SU-DHL-6 (cell line): ENCODE data around the gene PXN.

ENCODE experiments used
- H2AFZ ChIP-seq: fragments of 200-600 bp; sonication (generic); 2 replicates; pipeline ENCODE4 v1.6.1; 2014; ENCODE audit warnings: low read depth, mild to moderate bottlenecking, moderate library complexity, mixed read lengths, antibody characterized with exemption, low read length; ENCODE audit not compliant: severe bottlenecking
- H3F3A ChIP-seq: fragments of 200-600 bp; shearing (Covaris generic); 2 replicates; pipeline ENCODE4 v1.6.0; 2016; ENCODE audit warnings: antibody characterized with exemption, mild to moderate bottlenecking; ENCODE audit not compliant: insufficient read depth
- H3K27ac ChIP-seq: fragments of 200-600 bp; sonication (generic); 2 replicates; pipeline ENCODE4 v1.5.1; 2016; ENCODE audit warnings: low read depth, mild to moderate bottlenecking, low read length, moderate library complexity, mixed read lengths
- H3K27me3 ChIP-seq: fragments of 200-600 bp; sonication (generic), shearing (Covaris generic); 2 replicates; pipeline ENCODE4 v1.6.0; 2014; ENCODE audit warnings: mild to moderate bottlenecking, low read length
- H3K36me3 ChIP-seq: fragments of 200-600 bp; sonication (generic); 2 replicates; pipeline ENCODE4 v1.6.1; 2014; ENCODE audit warnings: mild to moderate bottlenecking, low read length, mixed read lengths
- H3K4me2 ChIP-seq: fragments of 300-600, 200-600 bp; shearing (Covaris generic), sonication (generic); 2 replicates; pipeline ENCODE4 v1.6.0; 2014; ENCODE audit warnings: low read length, low read depth, mild to moderate bottlenecking; ENCODE audit not compliant: poor library complexity, severe bottlenecking
- H3K4me3 ChIP-seq: fragments of 200-600 bp; sonication (generic); 2 replicates; pipeline ENCODE4 v1.5.1; 2014; ENCODE audit warnings: antibody characterized with exemption, low read length, mild to moderate bottlenecking, mixed read lengths; ENCODE audit not compliant: insufficient read depth, poor library complexity, severe bottlenecking
- H3K79me2 ChIP-seq: fragments of 200-600 bp; sonication (generic); 2 replicates; pipeline ENCODE4 v1.6.1; 2014; ENCODE audit warnings: mild to moderate bottlenecking, low read length, moderate library complexity; ENCODE audit not compliant: insufficient read depth
- H3K9ac ChIP-seq: fragments of 200-600 bp; sonication (generic); 2 replicates; pipeline ENCODE4 v1.7.0; 2014; ENCODE audit warnings: mild to moderate bottlenecking, low read length
- H3K9me2 ChIP-seq: fragments of 200-600 bp; sonication (generic); replicated peaks from 2 replicates; pipeline ENCODE4 v1.6.1; 2014; ENCODE audit warnings: low read length; ENCODE audit not compliant: insufficient read depth
- H3K9me3 ChIP-seq: fragments of 200-600 bp; sonication (generic); 2 replicates; pipeline ENCODE4 v1.6.1; 2014; ENCODE audit warnings: low read length, mixed read lengths; ENCODE audit not compliant: insufficient read depth
- H4K20me1 ChIP-seq: fragments of 200-600 bp; sonication (generic); 2 replicates; pipeline ENCODE4 v1.6.1; 2014; ENCODE audit warnings: low read depth, mild to moderate bottlenecking, antibody characterized with exemption, low read length, moderate library complexity, mixed read lengths
- CTCF ChIP-seq: fragments of 200-600 bp; sonication (generic); IDR thresholded peaks from one replicate; pipeline ENCODE4 v1.5.1; 2017; ENCODE audit warnings: antibody characterized with exemption, mild to moderate bottlenecking, low read length, moderate library complexity; ENCODE audit not compliant: insufficient read depth, poor library complexity, severe bottlenecking
- EZH2phosphoT487 ChIP-seq: fragments of 200-600 bp; sonication (generic), shearing (Covaris generic); conservative IDR thresholded peaks from 2 replicates; pipeline ENCODE4 v1.6.1; 2018; ENCODE audit warnings: mild to moderate bottlenecking, antibody characterized with exemption, low read length, moderate library complexity, mixed read lengths

PXN gene

GRCh38 chr12:120181991-120182631 is 83.4 kb downstream of the PXN start:
- Histone ChIP-seq H3K9me2 (no peaks in the 10 kb centered on the region), H3F3A (no peaks in the 10 kb centered on the region), H3K9me3 (no peaks in the 10 kb centered on the region), H3K27me3 (no peaks in the 10 kb centered on the region), H3K9ac (no peak overlapping the region), H3K36me3 (peaks cover 10% of the 10 kb centered on the region), H2AFZ (no peak overlapping the region), H3K27ac (no peak overlapping the region), H3K4me3 (no peak overlapping the region), H4K20me1 (no peaks in the 10 kb centered on the region; the same call in 1 of the 2 replicates), H3K4me2 (no peak overlapping the region), H3K79me2 (peaks cover 41% of the 10 kb centered on the region)
- no peak for TF ChIP-seq EZH2phosphoT487

DNA sequence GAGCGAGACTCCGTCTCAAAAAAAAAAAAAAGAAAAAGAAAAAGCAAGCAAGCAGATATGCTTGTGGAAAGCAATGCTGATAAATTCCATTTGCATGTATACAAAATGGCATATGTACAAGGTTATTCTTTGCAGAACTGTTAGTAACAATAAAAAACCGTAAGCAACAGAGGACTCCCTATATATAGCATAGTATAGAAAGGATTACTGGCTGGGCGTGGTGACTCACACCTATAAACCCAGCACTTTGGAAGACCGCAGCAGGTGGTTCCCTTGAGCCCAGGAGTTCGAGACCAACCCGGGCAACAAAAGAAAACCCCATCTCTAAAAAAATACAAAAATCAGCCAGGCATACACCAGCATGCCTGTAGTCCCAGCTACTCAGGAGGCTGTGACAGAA is 84.6 kb downstream of the PXN start:
- no peak overlapping the region for H3K4me2 ChIP-seq
- no peak overlapping the region for H3K4me3 ChIP-seq
- TF ChIP-seq EZH2phosphoT487 (no peak), CTCF (no peak)
- no peaks in the 10 kb centered on the region for H3K9me2 ChIP-seq
- H3K27me3 ChIP-seq = no peaks in the 10 kb centered on the region
- no peaks in the 10 kb centered on the region for H3K9me3 ChIP-seq
- H4K20me1 ChIP-seq = no peaks in the 10 kb centered on the region
- H3F3A ChIP-seq = no peaks in the 10 kb centered on the region
- no peak overlapping the region for H3K27ac ChIP-seq
- peaks cover 30% of the 10 kb centered on the region for H3K79me2 ChIP-seq
- peaks cover 14% of the 10 kb centered on the region for H3K36me3 ChIP-seq
- H2AFZ ChIP-seq = no peak overlapping the region
- no peak overlapping the region for H3K9ac ChIP-seq

GRCh38 chr12:120175537-120175936 is 90.0 kb downstream of the PXN start:
- Histone ChIP-seq H3K9me3 (no peaks in the 10 kb centered on the region), H3F3A (peaks cover 5% of the 10 kb centered on the region; the same call in 1 of the 2 replicates), H3K79me2 (peaks cover 4% of the 10 kb centered on the region; the same call in 1 of the 2 replicates), H3K27me3 (no peaks in the 10 kb centered on the region), H2AFZ (no peak overlapping the region), H3K4me2 (no peak overlapping the region), H3K27ac (no peak overlapping the region), H3K36me3 (peaks cover 25% of the 10 kb centered on the region), H3K4me3 (no peak overlapping the region), H3K9me2 (no peaks in the 10 kb centered on the region), H4K20me1 (no peaks in the 10 kb centered on the region), H3K9ac (no peak overlapping the region)
- TF ChIP-seq CTCF (no peak), EZH2phosphoT487 (no peak)

- H3K4me3 ChIP-seq = no peak overlapping the region
- H3K79me2 ChIP-seq = peaks cover 4% of the 10 kb centered on the region; the same call in 1 of the 2 replicates
- no peak overlapping the region for H3K9ac ChIP-seq
- no peaks in the 10 kb centered on the region for H4K20me1 ChIP-seq
- H3K9me3 ChIP-seq = no peaks in the 10 kb centered on the region
- TF ChIP-seq CTCF (no peak), EZH2phosphoT487 (no peak)
- no peak overlapping the region for H3K27ac ChIP-seq
- H3F3A ChIP-seq = peaks cover 5% of the 10 kb centered on the region; the same call in 1 of the 2 replicates
- no peak overlapping the region for H3K4me2 ChIP-seq
- H2AFZ ChIP-seq = no peak overlapping the region
- no peaks in the 10 kb centered on the region for H3K27me3 ChIP-seq
- peaks cover 25% of the 10 kb centered on the region for H3K36me3 ChIP-seq
- no peaks in the 10 kb centered on the region for H3K9me2 ChIP-seq
Measured at GRCh38 chr12:120175062-120175461, 90.5 kb downstream of the PXN start.
